HG02840 (cell line): Measurements from ENCODE around the gene GRM5.
"Not testable (repeated sequence)": the region's sequence is repeated elsewhere in the genome, so short reads cannot be mapped to it uniquely, and the experiment has no call there.

Experiments
- ATAC-seq: cut with Tn5 transposase; IDR thresholded peaks from one replicate; pipeline ENCODE4 v1.9.1; 2021; ENCODE audit warnings: mild to moderate bottlenecking, moderate library complexity, moderate number of reproducible peaks; ENCODE audit not compliant: unreplicated experiment, low FRiP score

GRM5 gene

DNA sequence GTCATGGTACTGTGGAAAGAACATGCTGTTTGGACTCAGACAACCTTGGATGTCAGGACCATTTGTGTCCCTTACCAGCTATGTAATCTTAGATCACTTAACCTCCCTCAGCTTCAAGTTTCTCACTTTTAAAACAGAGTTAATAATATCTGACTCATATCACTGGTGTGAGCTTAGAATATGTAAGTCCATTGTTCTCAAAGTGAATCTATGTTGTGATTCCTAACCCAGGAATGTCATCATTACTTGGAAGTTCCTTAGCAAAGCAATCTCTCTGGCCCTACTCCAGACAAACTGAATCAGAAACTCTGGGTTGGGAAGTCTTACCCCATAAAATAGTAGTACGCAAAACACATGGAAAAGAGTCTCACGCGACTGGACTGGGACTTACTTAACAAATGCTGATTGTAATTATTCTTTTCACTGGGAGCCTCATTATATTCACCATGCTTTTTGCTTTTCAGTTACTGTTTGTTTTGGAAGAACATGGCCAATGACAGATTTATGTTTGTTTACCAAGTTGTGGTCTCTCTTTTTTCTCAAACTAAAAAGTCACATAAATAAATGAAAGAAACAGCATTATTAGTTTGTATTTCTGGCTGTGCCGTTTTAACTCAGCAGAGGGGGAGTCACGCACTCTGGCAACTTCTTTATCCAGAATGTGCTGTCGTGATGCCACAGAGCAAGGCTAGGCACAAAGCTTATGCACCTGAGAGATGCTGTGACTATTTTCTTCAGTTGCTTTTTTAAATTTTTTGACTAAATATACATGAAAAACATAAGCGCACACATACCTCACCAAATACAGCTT, 510.6 kb downstream of the GRM5 start:
- ATAC-seq = no peak

DNA sequence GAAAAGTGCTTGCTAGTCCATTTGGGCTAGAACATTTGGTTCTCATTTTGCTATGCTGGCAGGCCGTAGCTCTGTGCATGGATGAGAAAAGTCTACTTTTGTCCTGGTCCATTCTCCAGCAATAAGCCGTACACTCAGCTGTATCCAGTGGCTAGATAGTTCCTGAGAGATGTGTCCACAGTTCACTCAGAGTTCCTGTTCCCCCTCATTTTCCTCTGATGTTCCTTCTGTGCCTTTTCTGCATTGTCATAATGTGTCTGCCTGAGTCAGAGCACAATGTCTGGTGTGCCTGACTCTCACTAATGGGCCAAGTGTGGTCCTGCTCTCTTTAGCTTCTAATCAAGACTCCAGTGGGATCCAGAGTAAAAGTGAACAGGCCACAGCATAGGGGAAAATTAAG, 512.6 kb downstream of the GRM5 start:
- no peak for ATAC-seq

DNA sequence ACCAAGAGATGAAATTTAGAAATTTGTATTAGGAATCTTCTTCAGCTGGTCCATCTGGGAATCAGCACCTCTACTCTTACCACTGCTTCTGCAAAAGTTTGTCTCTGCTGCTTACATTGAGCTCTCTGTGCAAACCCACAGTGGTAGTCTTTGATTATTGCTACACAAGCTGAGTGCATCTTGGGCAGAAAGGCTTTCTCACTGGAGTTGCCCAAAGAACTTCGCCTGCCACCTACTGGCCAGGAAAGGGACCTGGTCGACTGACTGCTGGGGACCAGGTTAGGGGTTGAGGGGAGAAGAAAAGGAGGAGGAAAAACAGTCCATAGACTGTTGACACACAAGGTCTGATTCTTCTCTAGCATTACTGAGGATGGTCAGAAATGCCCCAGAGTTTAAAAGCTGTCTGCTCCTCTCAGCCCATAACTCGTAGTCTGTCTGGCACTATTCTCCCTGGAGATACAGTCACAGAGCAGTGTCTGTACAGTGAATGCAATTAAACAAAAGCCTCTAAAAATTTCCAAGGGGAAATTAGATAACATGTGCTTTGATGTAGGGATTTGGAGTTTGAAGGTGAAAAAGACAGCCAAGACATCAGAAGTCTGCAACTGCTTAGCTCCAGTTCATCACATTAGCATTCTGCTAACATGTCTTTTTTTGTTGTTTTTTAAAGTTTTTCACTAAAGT, 513.3 kb downstream of the GRM5 start:
- ATAC-seq = peak; percentile 80

DNA sequence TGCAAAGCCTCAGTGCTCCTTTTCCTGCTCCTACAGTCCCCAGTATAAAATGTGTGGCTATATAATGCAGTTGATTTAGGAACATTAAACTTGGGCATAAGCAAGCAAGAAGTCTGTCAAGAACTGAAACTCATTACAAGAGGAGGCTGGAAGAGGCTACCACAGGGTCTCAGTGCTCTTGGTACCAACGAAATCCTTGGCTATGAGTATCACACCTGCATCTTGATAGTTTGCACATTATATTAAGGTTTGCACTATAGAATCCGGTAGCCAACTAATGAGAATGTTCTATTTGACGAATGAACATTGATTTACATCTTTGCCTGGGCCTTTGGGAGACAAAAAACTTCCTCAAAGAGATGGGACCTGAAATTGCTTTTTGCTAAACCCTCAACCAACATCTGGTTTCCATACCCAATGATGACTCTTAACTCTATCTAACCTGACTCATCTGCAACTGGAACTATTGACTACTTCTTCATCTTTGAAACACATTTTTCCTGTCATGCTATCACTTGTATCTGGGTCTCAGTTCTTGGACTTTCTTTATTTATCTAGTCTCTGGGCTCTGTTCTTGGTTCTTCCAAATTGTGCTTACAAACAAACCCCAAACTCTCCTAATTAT, 521.0 kb downstream of the GRM5 start:
- no peak for ATAC-seq

DNA sequence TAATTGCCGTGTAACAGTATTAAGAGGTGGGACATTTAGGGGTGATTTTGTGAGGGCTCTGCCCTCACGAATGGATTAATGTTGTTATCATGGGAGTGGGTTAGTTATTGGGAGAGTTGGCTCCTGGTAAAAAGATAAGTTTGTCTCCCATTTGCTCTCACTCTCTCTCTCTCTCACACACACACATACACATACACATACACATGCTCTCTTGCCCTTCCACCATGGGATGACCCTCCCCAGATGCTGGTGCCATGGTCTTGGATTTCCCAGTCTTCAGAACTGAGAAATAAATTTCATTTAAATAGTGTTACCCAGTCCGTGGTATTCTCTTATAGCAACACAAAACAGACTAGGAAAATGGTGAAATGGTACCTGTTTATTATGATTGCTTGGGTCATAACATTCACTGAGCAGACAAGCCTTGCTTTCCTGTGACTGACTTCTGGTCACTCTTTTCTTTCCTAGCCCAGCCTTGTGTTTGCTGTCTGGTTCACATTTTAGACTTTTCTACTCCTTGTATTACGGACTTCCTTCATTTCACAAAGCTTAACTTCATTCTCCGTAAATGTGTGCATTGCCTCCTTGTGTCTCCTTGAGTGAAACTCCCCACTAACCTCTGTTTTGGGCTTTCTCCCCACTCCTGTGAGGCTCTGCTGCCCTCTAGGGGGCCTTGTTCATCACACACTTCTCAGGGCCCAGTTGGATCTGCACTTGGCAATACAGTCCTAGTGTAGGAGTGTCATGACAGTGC, 521.7 kb downstream of the GRM5 start:
- ATAC-seq = peak; percentile 98

DNA sequence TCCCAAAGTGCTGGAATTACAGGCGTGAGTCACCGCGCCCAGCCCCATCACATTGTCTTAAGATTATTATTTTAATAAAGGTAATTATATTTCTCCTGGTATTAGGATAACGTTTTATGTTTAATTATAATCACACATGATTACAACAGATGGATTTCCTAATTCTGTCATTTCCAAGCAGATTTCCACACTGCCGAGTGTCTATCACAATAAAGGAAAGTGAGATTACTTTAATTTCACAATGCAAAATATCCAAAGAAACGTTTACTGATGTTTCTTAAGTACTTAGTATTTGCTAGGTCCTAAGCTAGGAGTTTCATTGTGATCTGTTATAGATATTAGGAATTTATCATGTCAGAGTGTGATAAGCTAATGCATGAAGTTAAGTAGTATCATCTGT, 524.8 kb downstream of the GRM5 start:
- no peak for ATAC-seq

DNA sequence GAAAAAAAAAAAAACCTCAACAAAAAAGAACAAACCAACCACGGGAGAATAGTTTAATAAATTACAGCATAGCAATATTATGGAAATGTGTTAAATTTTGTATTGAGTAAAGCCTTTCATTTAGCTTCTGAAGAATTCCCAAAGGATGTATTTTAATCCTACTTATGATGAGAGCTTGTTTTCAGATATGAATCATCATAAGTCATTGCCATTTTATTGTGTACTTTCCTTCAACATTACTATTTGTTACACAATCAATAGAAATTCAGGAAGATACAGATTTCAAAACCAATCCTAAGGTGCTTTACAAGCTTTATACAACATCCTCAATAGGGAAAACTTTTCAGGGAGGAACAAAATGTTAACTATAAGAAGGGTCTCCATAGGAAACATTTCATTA, 527.7 kb downstream of the GRM5 start:
- no peak for ATAC-seq

DNA sequence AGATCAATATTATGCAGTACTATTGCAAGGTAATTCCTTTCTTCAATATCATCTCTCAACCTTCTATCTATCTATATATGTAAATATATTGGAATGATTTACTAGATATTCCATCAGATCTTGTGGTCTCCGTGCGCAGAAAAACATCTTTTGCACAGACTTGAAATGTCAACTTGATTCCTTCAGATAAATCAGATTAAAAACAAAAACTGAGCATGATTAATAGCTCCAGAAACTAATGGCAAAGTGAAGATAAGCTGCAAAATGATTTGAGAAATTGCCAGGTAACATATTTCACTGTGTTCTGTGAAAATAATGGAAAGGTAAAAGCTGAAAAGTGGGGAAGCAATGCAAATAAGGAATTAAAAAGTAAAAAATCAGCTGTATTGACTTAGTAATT, 528.2 kb downstream of the GRM5 start:
- ATAC-seq = no peak

DNA sequence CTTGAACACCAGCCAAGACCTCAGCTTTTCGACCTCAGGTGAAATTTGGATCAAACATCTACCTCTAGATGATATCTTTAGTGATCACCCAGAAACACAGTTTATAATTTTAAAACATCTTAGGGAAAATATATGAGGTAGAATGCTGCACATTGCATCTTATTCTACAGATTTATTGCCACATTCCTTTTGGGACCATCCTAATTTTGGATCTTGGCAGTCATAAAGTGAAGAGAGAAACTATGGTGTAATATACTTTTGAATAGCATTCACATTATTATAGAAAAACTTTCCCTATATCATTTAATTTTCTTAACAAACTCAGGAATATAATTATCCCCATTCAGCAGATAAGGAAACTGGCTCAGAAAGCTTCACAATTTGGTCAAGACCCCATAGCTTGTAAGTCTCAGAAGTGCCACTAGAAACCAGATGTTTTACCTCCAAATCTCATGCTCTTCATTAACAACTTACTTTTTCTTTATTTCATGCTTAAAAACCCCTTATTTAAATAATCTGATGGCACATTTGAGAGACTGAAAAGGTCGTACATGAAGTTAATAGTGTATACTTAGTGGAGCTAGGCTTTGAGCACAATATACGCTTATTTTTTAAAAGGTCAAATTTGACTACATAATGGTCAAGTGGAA, 529.0 kb downstream of the GRM5 start:
- ATAC-seq = no peak

DNA sequence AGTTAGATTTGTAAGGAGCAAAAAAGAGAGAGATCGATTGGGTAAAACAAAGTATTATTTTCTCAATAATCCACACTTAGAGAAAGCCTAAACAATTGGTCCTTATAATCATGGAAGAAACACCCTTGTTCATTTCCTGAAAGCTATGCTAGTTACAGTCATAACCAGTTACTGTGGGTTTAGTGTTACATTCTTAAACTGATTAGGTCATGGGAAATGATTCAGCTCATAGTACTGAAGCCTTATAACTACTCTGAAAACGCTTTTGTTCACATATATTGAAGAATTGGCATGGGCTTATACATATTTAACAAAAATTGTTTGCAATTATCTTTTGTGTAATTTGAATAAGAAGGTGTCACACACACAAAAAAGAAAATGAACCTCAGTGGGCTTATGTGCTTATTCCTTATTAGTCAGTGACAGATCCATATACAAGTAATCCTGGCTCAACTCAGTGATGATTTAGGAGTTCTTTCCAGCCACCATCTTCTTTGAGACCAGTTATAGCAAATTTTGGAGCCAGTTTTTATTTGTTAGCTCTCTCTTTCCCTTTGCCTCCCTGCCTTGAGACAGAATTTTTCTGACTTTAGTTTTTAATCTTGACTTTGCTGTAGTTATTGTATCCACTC, 529.8 kb downstream of the GRM5 start:
- peak; percentile 81 for ATAC-seq

DNA sequence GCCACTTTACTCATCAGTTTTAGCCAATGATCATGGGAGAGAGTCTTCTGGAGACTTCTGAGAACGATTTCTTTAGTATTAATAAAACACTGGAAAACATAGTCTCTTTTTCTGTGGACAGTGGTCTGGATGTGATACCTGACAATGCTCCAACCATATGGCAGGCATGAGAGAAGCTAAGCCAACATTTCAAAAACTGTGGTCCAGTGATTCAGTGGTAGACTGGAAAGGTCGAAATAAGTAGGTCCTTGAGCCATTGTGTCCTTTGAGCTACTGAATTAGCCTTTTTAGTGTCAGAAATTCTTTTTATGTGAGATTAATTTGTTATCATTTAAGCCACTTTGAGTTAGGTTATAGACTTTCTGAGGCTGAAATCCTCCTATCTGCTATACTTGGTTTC, 530.5 kb downstream of the GRM5 start:
- no peak for ATAC-seq

DNA sequence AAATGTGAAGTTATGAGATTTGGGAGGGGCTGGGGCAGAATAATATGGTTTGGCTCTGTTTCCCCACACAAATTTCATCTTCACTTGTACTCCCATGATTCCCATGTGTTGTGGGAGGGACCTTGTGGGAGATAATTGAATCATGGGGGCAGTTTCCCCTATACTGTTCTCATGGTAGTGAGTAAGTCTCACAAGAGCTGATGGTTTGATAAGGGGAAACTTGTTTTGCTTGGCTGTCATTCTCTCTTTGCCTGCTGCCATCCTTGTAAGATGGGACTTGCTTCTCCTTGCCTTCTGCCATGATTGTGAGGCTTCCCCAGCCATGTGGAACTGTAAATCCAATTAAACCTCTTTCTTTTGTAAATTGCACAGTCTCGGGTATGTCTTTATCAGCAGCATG, 531.1 kb downstream of the GRM5 start:
- ATAC-seq = not testable (repeated sequence)

DNA sequence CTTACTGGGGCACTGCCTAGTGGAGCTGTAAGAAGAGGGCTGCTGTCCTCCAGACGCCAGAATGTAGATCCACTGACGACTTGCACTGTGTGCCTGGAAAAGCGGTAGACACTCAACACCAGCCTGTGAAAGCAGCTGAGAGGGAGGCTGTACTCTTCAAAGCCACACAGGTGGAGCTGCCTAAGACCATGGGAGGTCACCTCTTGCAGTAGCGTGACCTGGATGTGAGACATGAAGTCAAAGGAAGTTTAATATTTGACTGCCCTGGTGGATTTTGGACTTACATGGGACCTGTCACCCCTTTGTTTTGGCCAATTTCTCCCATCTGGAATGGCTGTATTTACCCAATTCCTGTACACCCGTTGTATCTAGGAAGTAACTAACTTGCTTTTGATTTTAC, 531.6 kb downstream of the GRM5 start:
- ATAC-seq = no peak

DNA sequence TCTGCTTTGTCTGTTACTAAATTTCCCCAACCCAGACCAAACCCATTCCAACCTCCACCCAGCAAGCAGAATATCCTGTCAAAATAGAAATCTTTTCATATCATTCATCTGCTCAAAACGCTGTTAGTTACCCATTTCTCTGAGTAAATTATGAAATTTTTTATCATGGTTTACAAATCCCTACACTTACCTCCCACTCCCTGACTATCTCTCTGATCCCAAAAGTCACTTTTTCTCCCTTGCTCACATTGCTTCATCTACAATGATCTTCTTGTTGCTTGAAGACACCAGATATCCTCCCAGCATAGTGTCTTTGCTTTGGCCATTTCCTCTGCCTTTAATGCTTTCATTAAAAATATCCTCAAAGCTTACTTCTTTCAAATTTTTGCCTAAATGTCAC, 532.8 kb downstream of the GRM5 start:
- no peak for ATAC-seq

DNA sequence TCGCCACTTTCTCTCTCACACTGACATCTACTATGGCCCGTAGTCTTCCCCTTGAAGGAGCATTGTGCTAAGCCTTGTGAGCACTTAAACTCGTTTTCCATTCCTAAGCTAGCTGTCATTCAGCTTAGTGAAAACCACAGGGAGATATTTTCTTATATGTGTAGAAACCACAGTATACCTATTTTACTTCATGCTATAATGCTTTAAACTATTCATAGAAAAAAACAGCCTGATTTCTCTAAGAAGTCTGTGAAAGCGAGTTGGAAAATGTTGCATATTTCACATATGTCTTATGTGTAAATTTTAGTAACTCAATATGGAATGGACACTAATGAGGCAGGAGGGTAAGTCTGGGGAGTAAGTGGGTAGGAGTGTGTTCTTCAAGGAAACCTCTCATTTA, 534.0 kb downstream of the GRM5 start:
- no peak for ATAC-seq

DNA sequence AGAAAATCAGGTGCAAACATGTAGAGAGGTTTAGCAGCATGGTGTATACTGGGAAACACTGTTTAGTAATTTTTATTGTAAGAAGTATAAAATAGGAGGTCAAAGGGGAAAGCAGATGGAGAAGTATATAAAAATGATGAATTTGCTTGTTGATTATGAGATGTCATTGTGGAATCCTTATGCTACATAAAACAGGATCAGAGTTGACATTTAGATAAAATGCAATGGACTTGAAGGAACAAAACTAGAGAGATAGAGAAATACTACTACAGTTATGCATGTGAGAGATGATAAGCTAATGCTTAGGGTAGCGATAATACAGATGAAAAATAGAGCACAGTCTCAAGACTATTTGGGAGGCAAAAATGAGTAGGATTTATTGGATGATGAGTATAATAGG, 536.4 kb downstream of the GRM5 start:
- ATAC-seq = no peak

DNA sequence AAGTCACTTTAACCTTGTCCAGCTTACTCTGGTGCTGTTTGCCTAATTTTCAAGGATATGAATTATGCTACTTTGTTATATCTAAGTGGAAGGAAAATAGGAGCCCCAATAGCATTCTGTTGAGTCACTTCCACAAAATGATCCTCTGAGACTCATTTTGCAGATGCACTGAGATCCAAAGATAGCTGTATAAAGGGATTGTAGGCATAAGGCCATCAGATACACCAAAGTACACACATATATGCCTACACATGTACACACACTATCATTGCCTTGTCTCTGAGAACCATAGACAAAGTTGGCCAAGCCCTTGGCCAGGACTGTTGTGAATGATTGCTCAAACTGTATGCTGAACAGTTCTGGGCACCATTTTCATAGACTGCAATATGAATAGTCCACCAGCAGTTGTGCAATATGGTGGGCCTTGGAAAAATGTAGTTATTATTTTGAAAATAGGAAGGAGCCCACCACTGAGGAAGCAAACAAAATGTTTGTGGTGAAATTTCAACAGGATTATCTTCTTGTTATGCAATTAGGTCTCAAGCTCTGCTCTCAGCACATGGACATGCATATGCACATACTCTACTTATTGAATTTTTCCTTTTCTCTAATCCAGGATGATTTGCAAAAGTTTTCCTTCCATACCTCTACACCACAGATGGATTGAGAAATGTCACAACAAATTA, 542.3 kb downstream of the GRM5 start:
- no peak for ATAC-seq

DNA sequence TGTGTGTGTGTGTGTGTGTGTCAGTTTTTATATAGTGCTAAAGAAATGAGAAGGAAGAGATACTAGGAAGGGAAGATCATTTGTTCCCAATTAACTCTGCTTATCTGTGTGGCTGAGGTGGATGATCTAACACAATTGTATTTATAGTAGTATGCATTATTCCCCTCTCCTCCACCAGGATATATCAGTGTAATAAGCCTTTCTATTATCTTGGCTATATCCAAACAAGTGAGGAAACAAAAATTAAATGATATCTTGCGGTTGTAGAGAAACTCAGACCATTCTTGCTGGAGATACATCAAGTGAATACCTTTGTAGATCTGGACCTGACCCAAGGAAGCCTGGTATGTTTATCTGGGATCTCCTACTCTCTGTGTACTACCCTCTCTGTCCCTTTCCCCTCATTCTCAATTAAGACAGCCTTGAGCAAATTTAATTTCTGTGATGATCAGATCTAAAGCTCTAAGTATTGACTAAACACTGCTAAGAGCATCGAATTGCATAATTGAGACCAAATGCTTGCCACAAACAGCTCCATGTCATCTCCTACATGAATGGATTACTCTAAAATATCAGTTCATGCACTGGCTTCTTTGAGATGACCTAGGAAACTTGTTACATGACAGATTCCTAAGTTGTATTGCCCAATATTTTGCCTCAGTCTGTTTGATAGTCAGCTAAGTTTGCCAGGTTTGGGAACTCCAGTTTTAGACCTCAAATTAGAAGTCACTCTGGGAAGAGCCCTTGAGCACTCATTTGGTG, 543.0 kb downstream of the GRM5 start:
- ATAC-seq = no peak

DNA sequence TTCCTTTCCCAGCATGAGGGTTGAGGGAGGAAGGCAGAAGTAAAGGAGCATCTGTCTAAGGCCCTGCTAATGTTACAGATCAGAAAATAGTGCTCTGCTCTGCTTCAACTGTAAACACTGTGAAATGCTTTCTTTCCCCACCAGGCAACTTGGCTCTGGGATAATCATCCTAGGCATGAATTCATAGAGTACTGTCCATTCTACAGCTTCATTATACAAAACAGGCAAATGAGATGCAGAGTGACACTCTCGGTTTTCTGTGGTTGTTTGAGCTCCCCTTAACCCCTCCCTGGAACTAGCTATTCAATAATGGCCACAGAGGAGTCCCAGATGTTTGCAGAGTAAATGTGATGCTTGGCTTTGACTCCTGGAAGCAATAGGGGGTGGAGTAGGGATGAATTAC, 544.0 kb downstream of the GRM5 start:
- no peak for ATAC-seq
